GM12878 (cell line): Measurements from ENCODE around the gene LYRM4. TPM values are rescaled to one million over a fixed set of nuclear protein-coding genes. Genes with fewer than 3 reads are reported as not detected.
"Not testable (repeated sequence)": the region's sequence is repeated elsewhere in the genome, so short reads cannot be mapped to it uniquely, and the experiment has no call there.

Experiments
- ATAC-seq: fragments of 200-7000 bp; cut with Tn5 transposase; 3 replicates; pipeline ENCODE4 v1.9.1; 2020; ENCODE audit warnings: mild to moderate bottlenecking, moderate library complexity
- BruUV-seq: library from RNA; stranded (reverse); fragments of 400-500 nt; replicated peaks from 2 replicates; lab custom pipeline; 2021; lab: Mats Ljungman, UMichigan
- CTCF ChIA-PET: fragments of 300-600 bp; sonication (Branson Sonifier 250); formaldehyde crosslinking; extraction: SDS; loops from one replicate; lab custom pipeline; 2021; ENCODE audit warnings: inconsistent platforms; lab: Yijun Ruan, JAX
- POLR2A ChIA-PET: fragments of 350-600 bp; formaldehyde crosslinking; extraction: SDS; loops from one replicate; lab custom pipeline; 2021; ENCODE audit warnings: inconsistent platforms; lab: Charles Lee
- RAD21 ChIA-PET: fragments of 300-600 bp; sonication (Branson Sonifier 250); formaldehyde crosslinking; loops from one replicate; lab custom pipeline; 2023; ENCODE audit warnings: antibody characterized with exemption; ENCODE audit not compliant: unreplicated experiment; lab: Charles Lee
- SMC1A ChIA-PET: fragments of 300-600 bp; sonication (Branson Sonifier 250); formaldehyde crosslinking; loops from one replicate; lab custom pipeline; 2023; ENCODE audit not compliant: unreplicated experiment, uncharacterized antibody; lab: Charles Lee
- DNase-seq: peaks from one replicate; pipeline ENCODE4 v3.0.0-alpha.2; 2011; ENCODE audit warnings: low read depth, low spot score
- FAIRE-seq: peaks from 3 replicates; lab custom pipeline; 2011; peaks lifted over from hg19 to GRCh38; lab: Jason Lieb, UNC
- H2AFZ ChIP-seq: 2 replicates; pipeline ENCODE4 v1.6.0; 2011; ENCODE audit warnings: low read depth, low read length, control low read depth; ENCODE audit not compliant: control insufficient read depth
- H3K27ac ChIP-seq: 2 replicates; pipeline ENCODE4 v1.5.1; 2011; ENCODE audit warnings: control low read depth; ENCODE audit not compliant: control insufficient read depth, insufficient read depth
- H3K27me3 ChIP-seq, 2 experiments: replicated peaks in 1 of 2; 2 replicates each; pipeline versions ENCODE4 v1.6.0 to v1.6.1; 2011; ENCODE audit warnings: low read length in 1 of 2; ENCODE audit not compliant: control insufficient read depth in 2 of 2, insufficient read depth in 2 of 2
- H3K36me3 ChIP-seq, 2 experiments: 2 replicates each; pipeline ENCODE4 v1.5.1; 2011; ENCODE audit warnings: low read length in 1 of 2; ENCODE audit not compliant: control insufficient read depth in 2 of 2, insufficient read depth in 2 of 2
- H3K4me1 ChIP-seq: 2 replicates; pipeline ENCODE4 v1.6.1; 2011; ENCODE audit warnings: mild to moderate bottlenecking, low read length, moderate library complexity, mixed read lengths; ENCODE audit not compliant: control insufficient read depth, insufficient read depth
- H3K4me2 ChIP-seq: 2 replicates; pipeline ENCODE4 v1.6.0; 2011; ENCODE audit warnings: control low read depth; ENCODE audit not compliant: control insufficient read depth, insufficient read depth
- H3K4me3 ChIP-seq: fragments of 200-600 bp; sonication (generic); 2 replicates; pipeline ENCODE4 v1.5.1; 2016
- H3K79me2 ChIP-seq: 2 replicates; pipeline ENCODE4 v1.6.0; 2011; ENCODE audit warnings: low read length; ENCODE audit not compliant: control insufficient read depth, insufficient read depth
- H3K9ac ChIP-seq: 2 replicates; pipeline ENCODE4 v1.8.0; 2011; ENCODE audit warnings: low read length, control low read depth, mixed read lengths; ENCODE audit not compliant: control insufficient read depth, insufficient read depth
- H3K9me3 ChIP-seq: replicated peaks from 3 replicates; pipeline ENCODE4 v1.5.1; 2011; ENCODE audit warnings: mild to moderate bottlenecking, low read length; ENCODE audit not compliant: control insufficient read depth, insufficient read depth
- H4K20me1 ChIP-seq: 2 replicates; pipeline ENCODE4 v1.6.0; 2011; ENCODE audit not compliant: control insufficient read depth, insufficient read depth
- ASH2L ChIP-seq: fragments of 300-600, 200-600 bp; sonication (generic); IDR thresholded peaks from 2 replicates; pipeline ENCODE4 v1.6.1; 2017; ENCODE audit warnings: low read depth, mild to moderate bottlenecking, borderline replicate concordance
- KAT2A ChIP-seq: conservative IDR thresholded peaks from 2 replicates; pipeline ENCODE4 v1.6.1; 2011; ENCODE audit warnings: low read depth, low read length; ENCODE audit not compliant: control insufficient read depth
- LARP7 ChIP-seq: fragments of 450-650 bp; IDR thresholded peaks from 2 replicates; pipeline ENCODE4 v1.6.1; 2017; ENCODE audit warnings: mild to moderate bottlenecking
- NBN ChIP-seq: fragments of 450-650 bp; IDR thresholded peaks from 2 replicates; pipeline ENCODE4 v1.6.1; 2016
- NFYB ChIP-seq: IDR thresholded peaks from 2 replicates; pipeline ENCODE4 v1.6.1; 2011; ENCODE audit warnings: low read depth, mild to moderate bottlenecking, low read length, improper control_type of control experiment, moderate library complexity; ENCODE audit not compliant: insufficient read depth
- REST ChIP-seq: IDR thresholded peaks from 2 replicates; pipeline ENCODE4 v1.6.1; 2012; ENCODE audit warnings: mild to moderate bottlenecking, low read depth, low read length
- SREBF1 ChIP-seq: IDR thresholded peaks from 2 replicates; pipeline ENCODE4 v1.6.1; 2012; ENCODE audit warnings: mild to moderate bottlenecking, low read length
- TAF1 ChIP-seq: IDR thresholded peaks from 2 replicates; pipeline ENCODE4 v1.6.1; 2011; ENCODE audit warnings: mild to moderate bottlenecking, low read depth, low read length, borderline replicate concordance
- TBL1XR1 ChIP-seq: IDR thresholded peaks from 2 replicates; pipeline ENCODE4 v1.6.1; 2012; ENCODE audit warnings: low read depth, low read length, improper control_type of control experiment
- TCF3 ChIP-seq: IDR thresholded peaks from 2 replicates; pipeline ENCODE4 v1.6.1; 2012; ENCODE audit warnings: low read depth, mild to moderate bottlenecking, low read length, borderline replicate concordance; ENCODE audit not compliant: insufficient read depth
- WRNIP1 ChIP-seq: IDR thresholded peaks from 2 replicates; pipeline ENCODE4 v1.6.1; 2011; ENCODE audit warnings: low read depth, low read length, improper control_type of control experiment, borderline replicate concordance
- WGBS: methylation state at CpG from one replicate; pipeline ENCODE4 v1.1.6; 2016; ENCODE audit warnings: low lambda C conversion rate; ENCODE audit not compliant: insufficient replicate concordance, insufficient coverage; ENCODE audit errors: missing lambda C conversion rate; 5-methylcytosine and 5-hydroxymethylcytosine counted together
- in situ Hi-C: fragments of 300-500 bp; cut with MboI; formaldehyde crosslinking; loops from 9 replicates; pipeline ENCODE4 v1.14.3; 2018; ENCODE audit warnings: mixed read lengths
- intact Hi-C: fragments of 100-400 bp; cut with micrococcal nuclease; formaldehyde crosslinking; loops from one replicate; pipeline ENCODE4 v1.14.2; 2022; ENCODE audit not compliant: unreplicated experiment
- polyA plus RNA-seq, 11 experiments: library from polyadenylated mRNA; depleted of rRNA in 4 of 11; unstranded in 6 of 11; stranded (reverse) in 5 of 11; fragments of >200 nt; fragmentation: Nextera tagmentation in 4 of 11; fragmentation: Illumina TruSeq in 1 of 11; extraction: Ambion mirVana in 4 of 11; extraction: Trizol in 1 of 11; gene quantifications; 1 replicate in 1 of 11; 2 replicates in 10 of 11; pipeline versions ENCODE4 v1.2.1 to v1.2.3, GENCODE V29; 2011 to 2016; ENCODE audit warnings: inconsistent platforms in 2 of 11, missing spikeins in 2 of 11, low read depth in 1 of 11
- total RNA-seq, 4 experiments: library from RNA; depleted of rRNA in 3 of 4; stranded (reverse); fragments of >200 nt in 3 of 4; fragmentation: Illumina TruSeq in 1 of 4; extraction: Trizol in 1 of 4; gene quantifications; 2 replicates each; pipeline versions ENCODE4 v1.2.1 to v1.2.3, GENCODE V29; 2013 to 2021
- TF ChIP-seq, protein P1 (sequence below): fragments of 450-650 bp; IDR thresholded peaks from 2 replicates; pipeline ENCODE4 v1.6.1; 2016; ENCODE audit warnings: mild to moderate bottlenecking

The LYRM4 gene
- total and polyA plus RNA-seq, 10 of the 15 experiments (the other 5 are each of a cell fraction or from before 2014, with no cell fraction given): 32.7 to 66.8 (median 44.0) TPM

GRCh38 chr6:5121479-5121878 lies 139.3 kb downstream of the LYRM4 start (continued):
- TF ChIP-seq, protein P1, sequence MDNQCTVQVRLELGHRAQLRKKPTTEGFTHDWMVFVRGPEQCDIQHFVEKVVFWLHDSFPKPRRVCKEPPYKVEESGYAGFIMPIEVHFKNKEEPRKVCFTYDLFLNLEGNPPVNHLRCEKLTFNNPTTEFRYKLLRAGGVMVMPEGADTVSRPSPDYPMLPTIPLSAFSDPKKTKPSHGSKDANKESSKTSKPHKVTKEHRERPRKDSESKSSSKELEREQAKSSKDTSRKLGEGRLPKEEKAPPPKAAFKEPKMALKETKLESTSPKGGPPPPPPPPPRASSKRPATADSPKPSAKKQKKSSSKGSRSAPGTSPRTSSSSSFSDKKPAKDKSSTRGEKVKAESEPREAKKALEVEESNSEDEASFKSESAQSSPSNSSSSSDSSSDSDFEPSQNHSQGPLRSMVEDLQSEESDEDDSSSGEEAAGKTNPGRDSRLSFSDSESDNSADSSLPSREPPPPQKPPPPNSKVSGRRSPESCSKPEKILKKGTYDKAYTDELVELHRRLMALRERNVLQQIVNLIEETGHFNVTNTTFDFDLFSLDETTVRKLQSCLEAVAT: no peak
- no peak for TF ChIP-seq TBL1XR1
- TF ChIP-seq, all 136 proteins: peak for 0

DNA sequence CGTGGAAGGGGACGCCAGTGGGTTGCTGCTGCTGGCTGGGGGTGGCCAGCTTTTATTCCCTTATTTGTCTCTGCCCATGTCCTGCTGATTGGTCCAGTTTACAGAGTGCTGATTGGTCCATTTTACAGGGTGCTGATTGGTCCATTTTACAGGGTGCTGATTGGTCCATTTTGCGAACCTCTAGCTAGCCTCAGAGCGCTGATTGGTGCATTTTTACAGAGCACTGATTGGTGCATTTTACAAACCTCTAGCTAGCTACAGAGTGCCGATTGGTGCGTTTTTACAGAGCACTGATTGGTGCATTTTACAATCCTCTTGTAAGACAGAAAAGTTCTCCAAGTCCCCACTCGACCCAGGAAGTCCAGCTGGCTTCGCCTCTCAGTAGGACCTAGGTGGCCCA lies 140.2 kb downstream of the LYRM4 start:
- H3K9me3 ChIP-seq, SMC1A ChIA-PET, in situ Hi-C loops, intact Hi-C loops, H3K4me2 ChIP-seq, DNase-seq, H3K27me3 ChIP-seq, H3K27ac ChIP-seq, POLR2A ChIA-PET, H3K4me3 ChIP-seq, ATAC-seq, H3K4me1 ChIP-seq, H3K79me2 ChIP-seq, H4K20me1 ChIP-seq, BruUV-seq, H3K9ac ChIP-seq, FAIRE-seq, CTCF ChIA-PET, H3K36me3 ChIP-seq, H2AFZ ChIP-seq, RAD21 ChIA-PET: not testable (repeated sequence)
- TF ChIP-seq NFYB: peak; percentile 42; the same call in 1 of the 2 replicates
- 97% methylated on average over 8 of the region's 8 CpGs for WGBS

GRCh38 chr6:5120011-5120410 lies 140.7 kb downstream of the LYRM4 start:
- POLR2A ChIA-PET: no interaction called here
- SMC1A ChIA-PET: no interaction called here
- Histone ChIP-seq H3K27ac (no peak overlapping the region), H3K9ac (no peak overlapping the region), H4K20me1 (no peaks in the 10 kb centered on the region), H3K27me3 (no peaks in the 10 kb centered on the region), H3K36me3 (no peaks in the 10 kb centered on the region), H3K9me3 (no peaks in the 10 kb centered on the region), H3K4me2 (no peak overlapping the region), H3K4me1 (no peaks in the 10 kb centered on the region), H3K79me2 (no peaks in the 10 kb centered on the region), H3K4me3 (no peak overlapping the region), H2AFZ (no peak overlapping the region)
- DNase-seq (no peak), FAIRE-seq (no peak), ATAC-seq (no peak)
- in situ Hi-C loops (no loop called here), intact Hi-C loops (no loop called here)
- RAD21 ChIA-PET: no interaction called here
- WGBS: 94% methylated on average over 10 of the region's 10 CpGs
- CTCF ChIA-PET: interaction anchor here (1.0 kb wide), 1 partner anchor 23 kb away, joined by 3 read pairs; no protein-coding TSS in a partner anchor
- BruUV-seq: no TSS peak
- TF ChIP-seq TCF3 (no peak), NBN (no peak), SREBF1 (no peak), NFYB (no peak), WRNIP1 (no peak), KAT2A (no peak), ASH2L (no peak), REST (no peak), LARP7 (no peak), TAF1 (no peak)
